Stimulated activated CD4-positive, alpha-beta T cell treated with anti-CD3 and anti-CD28 coated beads, TNF-alpha, amount 100 ng/mL, for 4 hours (primary cell): Measurements from ENCODE around the gene IDS.
A peak's percentile ranks its signal among the peaks of the same experiment; 100 is the strongest.
"Not testable (repeated sequence)": the region's sequence is repeated elsewhere in the genome, so short reads cannot be mapped to it uniquely, and the experiment has no call there.

Experiments used
- DNase-seq, 3 experiments: peaks; one replicate each; pipeline ENCODE4 v3.0.0-alpha.2; 2020; ENCODE audit warnings: low read depth in 3 of 3

Gene IDS

GRCh38 chrX:149497626-149498025 is 7.5 kb downstream of the IDS start:
- DNase-seq = no peak

- no peak for DNase-seq
Measured at GRCh38 chrX:149497054-149497453, 8.1 kb downstream of the IDS start.

GRCh38 chrX:149495573-149496071 is 9.5 kb downstream of the IDS start:
- DNase-seq = no peak

GRCh38 chrX:149494844-149495565 is 10.1 kb downstream of the IDS start:
- DNase-seq = no peak

GRCh38 chrX:149493567-149494562 is 11.2 kb downstream of the IDS start:
- DNase-seq = no peak

GRCh38 chrX:149491812-149492211 is 13.3 kb downstream of the IDS start:
- DNase-seq = no peak

- no peak for DNase-seq
Measured at GRCh38 chrX:149490100-149490499, 15.0 kb downstream of the IDS start.

GRCh38 chrX:149488411-149489052 is 16.6 kb downstream of the IDS start:
- not testable (repeated sequence) for DNase-seq

- DNase-seq = not testable (repeated sequence)
Measured at GRCh38 chrX:149488008-149488407, 17.1 kb downstream of the IDS start.

- DNase-seq = no peak
Measured at GRCh38 chrX:149487292-149487691, 17.8 kb downstream of the IDS start.

- DNase-seq = no peak
Measured at GRCh38 chrX:149476513-149476912, 28.6 kb downstream of the IDS start.

GRCh38 chrX:149473966-149474365 is 31.1 kb downstream of the IDS start:
- DNase-seq = no peak

- no peak for DNase-seq
Measured at GRCh38 chrX:149473092-149473491, 32.0 kb downstream of the IDS start.

- DNase-seq = no peak
Measured at GRCh38 chrX:149472625-149473024, 32.5 kb downstream of the IDS start.

GRCh38 chrX:149471397-149471796 is 33.7 kb downstream of the IDS start:
- no peak for DNase-seq

- DNase-seq = peak; percentile 22 to 29 (median 25)
Measured at GRCh38 chrX:149470955-149471354, 34.2 kb downstream of the IDS start.

- DNase-seq = no peak
Measured at GRCh38 chrX:149469406-149469805, 35.7 kb downstream of the IDS start.

GRCh38 chrX:149467920-149468319 is 37.2 kb downstream of the IDS start:
- no peak for DNase-seq

- DNase-seq = no peak
Measured at GRCh38 chrX:149467461-149467860, 37.6 kb downstream of the IDS start.

- no peak for DNase-seq
Measured at GRCh38 chrX:149462849-149463248, 42.3 kb downstream of the IDS start.

- no peak for DNase-seq
Measured at GRCh38 chrX:149461746-149462145, 43.4 kb downstream of the IDS start.

GRCh38 chrX:149458586-149458985 is 46.5 kb downstream of the IDS start:
- no peak for DNase-seq
